Left cardiac atrium (tissue), 4 donors: Measurements from ENCODE around the gene ATP2B2. TPM values are rescaled to one million over a fixed set of nuclear protein-coding genes. Genes with fewer than 3 reads are reported as not detected.

Experiments
- ATAC-seq, 2 donors: fragments of 200-7000 bp; cut with Tn5 transposase; one replicate each; pipeline ENCODE4 v1.9.1; 2020; ENCODE audit warnings: mild to moderate bottlenecking in 2 of 2, moderate library complexity in 2 of 2
- DNase-seq: peaks from one replicate; pipeline ENCODE4 v3.0.0-alpha.2; 2020
- intact Hi-C, 2 donors: fragments of 100-400 bp; cut with DNase I; formaldehyde crosslinking; loops; one replicate each; pipeline versions ENCODE4 v1.14.1 to v1.15.1; 2022 to 2023
- total RNA-seq, 2 donors: library from RNA; stranded (reverse); fragmentation: NEBNext Ultra II Directional; extraction: Animal tissue kit (Norgen Biotek cat#: 25700); gene quantifications; one replicate each; pipeline ENCODE4 v1.2.1, GENCODE V29; 2021
- donor health status: DM: no; HTN: yes; CAD: no.
- donor health status: DM: no; HTN: yes; CAD: no; lungs with severe emphysema.
- donor health status: DM: yes; HTN: yes; CAD: no.
- donor health status: Dilated cardiomyopathy.

The ATP2B2 gene
- total RNA-seq, 2 donors from 2014 or later: 0.31 TPM; not detected in 1

DNA sequence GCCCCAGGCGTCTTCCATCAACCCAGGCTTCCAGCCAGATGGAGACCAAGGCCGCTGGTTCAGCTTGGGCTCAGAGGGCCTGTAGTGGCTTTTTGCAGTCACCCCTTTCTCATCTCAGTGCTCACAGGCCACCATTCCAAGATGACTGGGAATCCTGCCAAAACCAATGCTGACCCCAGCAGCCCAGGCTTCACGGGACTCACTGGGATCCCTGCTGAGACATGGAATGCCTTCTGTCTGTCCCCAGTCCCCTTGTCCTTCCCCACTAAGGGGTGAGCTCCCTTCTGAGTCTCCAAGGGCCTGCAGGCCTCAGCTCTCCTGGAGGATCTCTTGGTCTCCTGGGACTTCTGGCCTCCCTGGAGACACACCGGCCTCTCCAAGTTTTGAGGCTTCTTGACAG is 107.0 kb downstream of the ATP2B2 start:
- no peak for DNase-seq
- ATAC-seq: no peak
- intact Hi-C loops: no loop called here

DNA sequence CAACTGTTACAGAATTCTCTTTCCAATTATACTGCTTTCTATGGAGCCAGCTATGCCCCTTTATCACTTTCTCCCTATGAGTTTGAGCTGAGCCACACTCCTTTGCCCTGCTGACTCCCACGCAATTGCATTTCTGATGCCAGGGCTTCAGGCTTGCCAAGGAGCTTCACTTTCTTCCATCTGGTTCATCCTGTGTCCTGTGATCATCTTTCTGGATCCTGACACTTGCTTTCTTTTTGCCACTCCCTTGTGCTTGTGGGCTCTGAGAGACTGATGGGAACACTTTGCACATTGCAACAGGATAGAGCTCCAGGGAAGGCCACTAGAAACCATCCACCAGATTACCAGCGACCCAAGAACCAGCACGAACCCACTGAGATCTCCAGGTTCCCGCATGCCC is 107.5 kb downstream of the ATP2B2 start:
- DNase-seq (no peak), ATAC-seq (no peak)
- intact Hi-C loops: no loop called here

DNA sequence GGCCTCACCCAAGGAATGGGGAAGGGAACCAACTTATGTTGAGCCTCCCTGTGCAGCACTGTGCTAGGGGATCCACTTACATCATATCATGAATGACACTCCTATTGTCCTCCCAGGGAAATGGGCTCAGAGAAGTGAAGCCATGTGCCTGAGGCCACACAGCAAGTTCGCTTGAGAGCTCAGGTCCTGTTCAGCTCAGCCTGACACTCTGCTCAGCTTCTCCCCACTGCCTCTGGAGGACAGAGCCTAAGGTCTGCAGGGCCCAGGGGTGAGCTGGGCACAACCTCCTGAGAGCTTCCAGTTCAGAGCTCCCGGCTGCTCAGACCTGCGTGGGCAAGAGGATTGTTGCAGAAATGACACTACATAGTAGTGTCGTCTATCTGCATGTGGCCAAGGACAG is 108.5 kb downstream of the ATP2B2 start:
- DNase-seq (no peak), ATAC-seq (no peak)
- intact Hi-C loops: no loop called here

DNA sequence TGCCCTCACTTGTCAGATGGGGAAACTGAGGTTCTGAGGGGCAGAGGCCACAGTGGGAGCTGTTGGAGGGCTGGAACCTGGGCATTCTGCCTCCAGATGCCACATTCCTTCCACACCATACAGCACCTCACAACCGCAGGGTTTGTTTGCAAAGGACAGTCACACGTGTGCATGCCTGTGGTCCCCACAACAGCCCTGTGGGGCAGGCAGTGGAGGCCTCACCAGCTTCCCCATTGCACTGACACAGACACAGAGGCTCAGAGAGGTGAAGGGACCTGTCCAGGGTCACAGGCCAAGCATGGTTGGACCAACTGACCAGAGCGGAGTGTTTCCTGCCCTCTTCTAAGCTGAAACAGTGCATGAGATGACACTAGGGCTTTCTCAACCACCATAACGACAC is 109.3 kb downstream of the ATP2B2 start:
- intact Hi-C loops: no loop called here
- DNase-seq (no peak), ATAC-seq (no peak)

DNA sequence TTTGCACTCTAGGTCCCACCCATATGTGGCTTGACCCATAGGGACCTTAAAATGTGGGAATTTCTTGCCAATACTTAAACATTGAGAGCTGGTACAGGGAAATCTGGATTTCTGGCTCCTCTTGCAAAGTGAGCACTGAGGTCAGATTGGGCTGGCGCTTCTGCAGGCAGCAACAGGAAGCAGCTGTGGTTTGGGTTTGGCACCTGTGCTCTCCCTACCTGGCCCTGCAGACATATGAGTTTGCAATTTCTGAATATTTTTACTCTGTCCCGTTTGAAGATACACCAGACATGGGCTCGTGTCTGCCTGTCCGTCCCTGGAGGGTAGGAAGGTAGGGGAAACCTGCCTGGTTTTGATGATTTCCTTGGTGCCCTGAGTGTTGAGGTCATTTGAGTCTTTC is 109.7 kb downstream of the ATP2B2 start:
- DNase-seq: no peak
- ATAC-seq: no peak
- intact Hi-C loops: no loop called here

DNA sequence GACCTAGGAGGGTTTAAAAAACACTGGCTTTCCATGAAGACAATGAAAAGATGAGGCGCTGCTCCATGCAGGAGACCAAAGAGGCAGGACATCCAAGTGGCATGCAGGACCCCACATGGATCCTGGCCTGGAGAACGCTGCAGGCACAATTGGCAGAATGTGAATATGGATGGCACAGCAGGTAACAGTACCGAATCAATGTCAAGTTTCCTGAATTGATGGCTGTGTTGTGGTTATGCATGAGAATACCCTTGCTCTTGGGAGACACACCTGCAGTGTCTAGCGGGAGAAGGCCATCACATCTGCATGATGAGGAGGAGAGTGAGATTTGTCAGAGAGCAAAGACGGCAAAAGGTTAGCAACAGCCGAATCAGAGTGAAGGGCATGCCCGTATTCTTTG is 110.2 kb downstream of the ATP2B2 start:
- ATAC-seq (no peak), DNase-seq (no peak)
- intact Hi-C loops: no loop called here

DNA sequence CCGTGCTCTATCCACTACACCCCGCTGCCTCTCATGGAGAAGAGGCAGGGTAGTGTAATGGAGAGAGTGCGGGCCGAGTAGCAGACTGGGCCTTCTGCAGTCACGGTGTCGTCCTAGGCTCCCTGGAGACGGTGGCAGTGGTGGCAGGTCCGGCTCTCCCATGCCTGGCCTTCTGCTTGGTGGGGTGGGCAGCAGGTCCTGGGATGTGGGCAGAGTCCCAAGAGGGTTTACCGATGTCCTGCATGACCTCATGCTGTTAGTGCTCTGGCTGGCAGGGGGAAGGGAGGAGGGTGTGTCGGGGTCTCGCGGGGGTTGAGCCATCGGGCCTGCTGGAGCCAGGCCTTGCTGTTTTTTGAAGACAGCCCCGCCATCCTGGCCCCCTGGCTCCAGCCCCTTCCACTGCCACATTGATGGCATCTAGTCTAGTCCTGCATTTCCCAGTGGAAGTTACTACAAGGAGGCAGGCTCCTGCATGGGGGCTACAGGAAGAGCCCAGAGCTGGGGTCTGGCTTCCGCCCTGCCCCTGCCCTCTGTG is 110.8 kb downstream of the ATP2B2 start:
- DNase-seq (no peak), ATAC-seq (no peak)
- intact Hi-C loops: no loop called here

DNA sequence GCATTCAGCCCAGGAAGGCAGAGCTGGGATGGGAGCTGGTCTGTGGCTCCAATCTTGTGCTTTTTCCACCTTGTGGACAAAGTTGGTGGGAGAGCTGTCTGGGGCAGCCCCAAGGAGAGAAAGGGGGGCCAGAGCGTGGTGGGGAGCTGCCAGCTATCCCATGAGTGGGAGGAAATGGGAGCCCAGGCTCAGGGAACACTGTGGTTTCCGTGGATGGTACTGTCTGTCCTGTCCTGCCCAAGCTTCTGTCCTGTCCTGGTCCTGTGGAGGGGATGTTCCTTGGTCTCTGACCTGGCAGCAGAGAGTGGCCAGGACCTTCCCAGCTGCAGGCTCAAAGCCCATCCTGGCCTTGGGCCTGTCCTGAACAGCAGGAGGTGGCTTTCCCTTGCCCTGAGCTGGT is 111.9 kb downstream of the ATP2B2 start:
- intact Hi-C loops: no loop called here
- DNase-seq: no peak
- ATAC-seq: no peak

DNA sequence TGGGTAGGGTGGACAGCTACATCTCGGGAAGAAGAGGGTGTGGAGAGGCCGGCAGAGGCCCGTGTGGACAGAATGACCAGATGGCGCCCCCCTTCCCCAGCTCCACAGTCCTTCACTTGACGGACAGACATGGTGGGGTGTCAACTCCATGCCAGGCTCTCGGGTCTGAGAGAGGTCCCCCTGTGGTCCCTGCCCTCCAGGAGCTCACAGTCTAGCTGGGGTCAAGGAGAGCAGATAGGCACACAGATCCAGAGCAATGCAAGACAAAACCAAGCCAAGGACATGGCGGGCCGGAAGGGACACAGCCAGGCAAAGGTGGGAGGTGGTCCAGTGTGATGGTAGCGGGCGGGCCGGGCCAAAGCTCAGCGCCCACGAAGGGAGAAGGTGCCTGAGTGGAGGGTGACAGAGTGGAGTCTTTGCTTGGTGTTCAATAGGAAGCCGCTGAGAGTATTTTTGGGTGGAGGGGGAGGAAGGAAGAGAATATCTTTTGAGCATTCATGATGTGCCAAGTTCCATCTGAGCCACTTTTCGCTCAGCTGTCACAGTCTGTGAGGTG is 112.4 kb downstream of the ATP2B2 start:
- no peak for DNase-seq
- intact Hi-C loops: no loop called here
- ATAC-seq: no peak

DNA sequence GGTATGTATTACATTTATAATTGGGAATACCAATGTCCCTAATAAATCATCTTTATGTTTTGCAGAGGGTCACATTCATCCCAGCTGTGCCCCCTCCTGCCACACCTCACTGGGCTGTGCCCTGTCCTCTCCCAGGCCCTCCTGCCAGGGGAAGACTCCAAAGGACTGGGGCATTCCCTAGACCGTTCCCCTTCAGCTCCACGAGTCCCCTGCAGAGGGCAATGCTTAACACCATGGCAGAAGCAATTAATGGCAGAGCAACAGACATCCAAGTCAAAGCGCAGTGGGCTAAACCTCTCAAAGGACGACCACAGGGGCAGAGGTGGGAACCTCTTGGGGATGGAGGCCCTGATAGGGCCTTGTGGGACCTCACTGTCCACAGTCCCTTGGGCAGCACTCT is 113.1 kb downstream of the ATP2B2 start:
- intact Hi-C loops: no loop called here
- ATAC-seq: no peak
- DNase-seq: no peak

DNA sequence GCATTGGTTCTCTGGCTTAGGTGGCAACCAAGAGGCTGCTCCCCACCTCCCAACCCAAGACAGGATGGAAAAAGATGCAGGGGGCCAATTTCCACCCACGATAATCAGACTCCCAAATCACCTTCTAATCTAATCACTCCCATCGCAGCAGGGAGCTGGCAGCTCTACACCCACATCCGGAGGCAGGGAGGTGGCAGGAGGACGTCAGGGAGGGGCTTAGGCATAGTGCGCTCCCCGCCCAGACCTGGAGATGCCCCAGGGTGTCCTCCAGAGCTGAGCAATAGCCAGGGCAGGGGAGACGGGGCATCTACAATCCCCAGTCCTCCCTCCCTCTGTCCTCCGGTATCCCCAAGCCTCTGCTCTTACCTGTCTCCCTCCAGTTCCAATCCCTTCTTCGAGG is 114.0 kb downstream of the ATP2B2 start:
- DNase-seq (no peak), ATAC-seq (no peak)
- intact Hi-C loops: no loop called here

DNA sequence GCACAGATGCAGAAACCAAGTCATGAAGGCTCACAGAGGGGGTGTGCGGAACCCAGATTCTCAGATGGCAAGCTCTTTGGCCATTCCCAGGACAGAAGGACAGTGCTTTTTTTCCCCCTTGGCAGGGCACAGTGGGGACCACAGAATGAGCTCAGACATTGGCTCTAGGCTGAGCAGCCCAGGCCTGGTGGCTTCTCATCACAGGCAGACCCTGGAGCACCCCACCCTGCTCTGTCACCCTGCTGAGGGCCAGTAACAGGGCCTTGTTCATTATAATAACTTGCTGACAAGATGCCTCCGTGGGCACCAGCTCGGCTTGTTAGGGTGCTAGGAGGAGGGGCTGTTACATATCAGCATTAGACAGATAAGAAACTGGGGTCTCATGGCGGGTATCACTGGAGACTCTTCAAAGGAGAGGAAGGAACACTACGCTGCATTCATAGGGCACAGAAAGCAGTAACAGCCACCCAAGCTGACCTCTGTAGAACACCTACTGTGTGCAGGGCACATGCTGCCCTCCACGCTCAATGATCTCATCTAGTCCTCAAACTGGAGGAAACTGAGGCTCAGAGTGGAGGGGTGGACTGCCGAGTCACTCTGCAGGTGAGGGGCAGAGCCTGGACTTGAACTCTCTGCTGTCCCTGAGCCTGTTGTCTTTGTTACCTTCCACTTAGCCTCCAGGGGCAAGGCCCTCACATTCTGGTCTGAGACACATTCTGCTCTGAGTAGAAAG is 114.6 kb downstream of the ATP2B2 start:
- intact Hi-C loops: no loop called here
- ATAC-seq (no peak), DNase-seq (no peak)

DNA sequence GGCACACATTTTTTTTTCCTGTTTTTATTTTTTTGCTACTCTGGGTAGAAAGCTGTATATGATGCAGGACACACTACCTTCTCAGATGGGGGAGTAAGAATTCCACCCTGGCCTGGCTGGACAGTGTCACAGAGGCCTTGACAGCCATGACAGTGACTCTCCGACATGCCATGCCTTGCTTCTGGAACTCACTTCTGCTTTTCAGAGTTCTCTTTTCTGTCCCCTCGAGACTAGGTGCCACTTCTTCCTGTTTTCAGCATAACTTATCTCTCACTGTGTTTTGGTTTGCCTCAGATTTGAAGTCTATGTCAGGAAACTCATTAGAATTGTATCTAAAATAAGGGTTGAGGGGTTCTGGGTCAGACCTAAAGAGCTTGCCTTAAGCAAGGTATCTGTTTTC is 115.4 kb downstream of the ATP2B2 start:
- intact Hi-C loops: no loop called here
- ATAC-seq: no peak
- DNase-seq: no peak

DNA sequence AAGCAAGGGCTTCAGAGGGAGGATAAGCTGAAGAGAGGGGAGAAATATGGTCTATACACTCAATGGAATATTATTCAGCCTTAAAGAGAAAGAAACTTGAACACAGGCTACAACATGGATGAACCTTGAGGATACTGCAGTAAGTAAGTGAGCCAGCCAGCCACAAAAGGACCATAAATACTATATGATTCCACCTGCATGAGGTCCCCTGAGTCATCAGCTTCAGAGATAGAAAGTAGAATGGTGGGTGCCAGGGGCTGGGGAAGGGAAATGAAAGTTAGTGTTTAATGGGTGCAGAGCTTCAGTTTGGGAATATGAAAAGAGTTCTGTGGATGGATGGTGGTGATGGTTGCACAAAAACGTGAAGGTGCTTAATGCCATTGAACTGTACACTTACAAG is 116.0 kb downstream of the ATP2B2 start:
- intact Hi-C loops: no loop called here
- ATAC-seq: no peak
- DNase-seq: no peak

DNA sequence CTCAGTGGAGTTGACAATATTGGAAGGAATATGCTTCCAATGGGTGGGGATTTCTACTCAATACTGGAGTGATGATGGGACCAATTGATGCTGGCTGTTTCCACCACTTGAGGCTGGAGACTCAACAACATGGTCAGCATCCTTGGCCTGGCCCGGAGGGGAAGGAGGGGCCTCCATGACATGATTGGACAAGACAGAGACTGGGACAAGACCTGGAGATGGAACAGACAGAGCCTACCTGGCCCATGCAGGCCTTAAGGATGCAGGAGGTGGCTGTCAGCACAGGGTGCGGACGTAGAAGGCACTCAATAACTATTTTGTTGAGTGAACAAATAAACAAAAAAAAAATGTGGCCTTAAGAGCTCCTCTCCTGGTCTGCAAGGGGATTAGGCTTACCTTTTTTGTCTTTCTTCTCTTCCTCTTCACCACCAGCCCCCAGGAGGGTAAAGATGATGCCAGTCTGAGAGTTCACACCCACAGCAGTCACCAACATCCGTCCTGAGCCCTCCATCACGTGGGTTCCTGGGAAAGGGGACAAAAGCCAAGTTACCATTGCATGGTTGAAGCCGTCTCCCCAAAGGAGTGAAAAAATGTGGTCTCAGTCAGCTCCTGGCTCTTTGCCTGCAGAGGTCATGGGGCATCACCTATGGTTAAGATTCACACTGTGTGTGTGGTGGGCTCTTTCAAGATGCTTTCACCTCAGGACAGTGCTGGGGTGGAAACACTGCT is 117.3 kb downstream of the ATP2B2 start:
- ATAC-seq (no peak), DNase-seq (no peak)
- intact Hi-C loops: no loop called here

DNA sequence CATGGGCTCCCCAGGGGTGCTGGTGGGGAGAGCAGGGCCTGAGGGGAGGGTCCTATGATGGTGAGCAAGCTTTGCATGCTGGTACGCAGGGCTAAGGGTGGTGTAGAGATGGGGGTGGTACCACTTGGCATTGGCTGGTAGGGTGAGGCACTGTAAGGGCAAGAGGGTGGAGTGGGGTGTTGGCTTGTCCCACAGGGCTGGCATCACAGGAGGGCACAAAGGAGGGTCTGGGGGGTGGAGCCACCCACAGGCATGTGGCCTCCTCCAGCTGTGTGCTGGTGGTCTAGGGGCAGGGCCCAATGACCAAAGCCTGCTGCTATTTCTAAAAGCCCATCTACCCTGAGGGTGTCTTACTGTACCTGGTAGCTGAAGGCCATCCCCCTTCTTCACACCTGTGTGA is 119.3 kb downstream of the ATP2B2 start:
- ATAC-seq (no peak), DNase-seq (no peak)
- intact Hi-C loops: no loop called here

DNA sequence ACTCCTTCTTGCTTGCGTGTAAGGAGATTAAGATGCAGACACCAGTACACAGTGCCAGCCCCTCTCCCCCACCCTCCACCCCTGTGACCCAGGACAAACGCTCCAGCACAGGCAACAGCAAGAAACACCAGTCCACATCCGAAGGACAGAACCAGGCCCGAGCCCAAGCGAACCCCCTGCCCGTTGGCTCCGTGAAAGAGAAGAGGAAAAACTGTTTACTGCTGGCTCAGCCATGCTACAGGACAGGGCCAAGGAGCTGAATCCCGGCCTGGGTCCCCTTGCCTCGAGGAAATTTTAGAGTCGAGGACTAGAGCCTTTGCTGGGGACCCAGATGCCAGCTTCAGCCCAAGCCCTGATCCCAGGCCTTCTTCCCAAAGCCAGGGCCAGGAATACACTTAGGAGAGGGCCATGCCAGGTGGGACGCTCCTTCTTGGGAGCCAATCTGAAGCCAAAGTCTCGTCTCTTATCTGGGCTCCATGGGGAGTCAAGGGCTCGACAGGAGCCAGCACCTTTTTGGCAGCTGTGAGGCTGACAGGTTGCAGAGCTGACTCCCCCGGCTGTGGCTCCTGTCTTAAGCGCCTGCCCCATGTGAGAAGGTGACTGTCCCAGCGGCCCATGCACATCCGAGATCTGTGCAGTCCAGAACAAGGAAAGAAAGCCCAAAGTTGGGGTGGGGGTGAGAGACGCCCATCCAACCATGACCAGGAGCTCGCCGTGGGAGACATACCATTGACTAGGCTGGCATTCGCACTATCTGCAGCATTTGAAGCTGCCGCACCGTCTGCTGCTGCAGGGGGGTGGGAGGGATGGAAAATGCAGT is 120.6 kb downstream of the ATP2B2 start:
- ATAC-seq (no peak), DNase-seq (no peak)
- intact Hi-C loops: no loop called here

DNA sequence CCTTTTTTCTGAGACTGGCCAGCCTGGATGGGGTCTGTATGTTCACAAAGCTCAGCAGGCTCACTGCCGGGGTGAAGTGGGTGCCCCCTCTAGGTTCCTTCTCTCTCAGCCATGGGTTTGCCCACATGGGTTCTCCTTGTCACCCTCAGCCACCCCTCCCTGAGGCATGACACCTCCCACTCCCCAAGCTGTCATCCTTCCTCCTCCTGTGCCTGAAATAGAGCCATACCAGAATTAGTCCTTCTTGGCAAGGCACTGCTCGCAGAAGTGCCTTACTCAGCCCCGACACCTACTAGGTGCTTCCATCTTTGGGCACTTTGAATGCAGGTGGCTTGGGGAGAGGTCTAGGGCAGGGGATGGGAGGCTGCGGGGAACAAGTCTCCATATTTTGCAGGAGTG is 121.5 kb downstream of the ATP2B2 start:
- intact Hi-C loops: no loop called here
- ATAC-seq (no peak), DNase-seq (no peak)

DNA sequence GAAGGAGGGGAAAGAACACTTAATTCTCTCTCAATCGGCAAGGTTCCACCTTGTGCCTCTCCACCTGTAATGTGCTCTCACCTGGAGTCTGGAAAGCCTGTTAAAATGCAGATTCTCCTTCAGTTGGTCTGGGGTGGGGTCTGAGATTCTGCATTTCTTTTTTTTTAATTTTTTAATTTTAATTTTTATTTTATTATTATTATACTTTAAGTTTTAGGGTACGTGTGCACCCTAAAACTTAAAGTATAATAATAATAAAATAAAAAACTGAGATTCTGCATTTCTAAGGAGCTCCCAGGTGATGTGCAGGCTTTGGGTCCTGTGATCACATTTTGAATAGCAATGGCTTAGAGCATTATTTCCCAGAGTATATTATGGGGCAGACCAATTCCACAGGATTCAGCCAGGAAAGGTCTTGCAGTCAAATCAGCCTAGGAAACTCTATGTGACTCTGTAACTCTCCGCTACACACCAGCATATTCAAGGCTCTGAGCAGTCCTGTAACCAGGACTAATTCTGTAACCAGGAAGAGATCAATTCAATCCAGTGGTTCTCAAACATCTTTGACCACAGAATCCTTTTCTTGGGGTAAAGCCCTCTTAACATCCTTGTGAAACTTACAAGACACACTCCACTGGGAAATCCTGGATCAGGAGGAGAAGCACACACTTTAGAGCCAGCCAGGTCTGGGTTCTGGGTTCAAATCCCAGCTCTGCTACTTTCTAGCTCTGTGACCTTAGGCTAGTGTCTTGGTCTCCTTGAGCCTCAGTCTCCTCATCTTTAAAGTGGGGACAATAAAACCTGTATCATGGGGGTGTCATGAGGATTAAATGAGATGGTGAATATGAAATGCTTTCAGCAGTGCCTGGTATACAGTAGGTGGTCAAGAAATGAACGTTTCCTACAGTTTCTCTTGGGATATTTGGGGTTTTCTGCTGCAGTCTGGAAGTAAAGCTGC is 122.2 kb downstream of the ATP2B2 start:
- intact Hi-C loops: no loop called here
- ATAC-seq: no peak

More for the DNA sequence above, 122.2 kb downstream of the ATP2B2 start:
- no peak for DNase-seq
